Measurements from ENCODE around the gene CD209.

The CD209 gene

GRCh38 chr19:7725791-7726190 lies 21.5 kb downstream of the CD209 start:
- Histone ChIP-seq H3K27ac (no peak overlapping the region), H3K4me3 (ENCODE audit: low read depth, low read length) (no peak overlapping the region), H3K36me3 (ENCODE audit: control insufficient read depth, insufficient read depth, low read length) (no peaks in the 10 kb centered on the region), H2AFZ (no peak overlapping the region), H3K4me2 (ENCODE audit: low read length) (no peak overlapping the region), H3K27me3 (ENCODE audit: control insufficient read depth, insufficient read depth, low read length) (no peaks in the 10 kb centered on the region), H3K9me3 (ENCODE audit: control insufficient read depth, low read length) (no peaks in the 10 kb centered on the region), H3K9ac (no peak overlapping the region), H3K79me2 (no peaks in the 10 kb centered on the region), H3K4me1 (no peaks in the 10 kb centered on the region)
- no peak for TF ChIP-seq CTCF (IDR thresholded peaks at IDR 0.05)

- Histone ChIP-seq H3K4me1 (no peaks in the 10 kb centered on the region), H3K9me3 (ENCODE audit: control insufficient read depth, low read length) (no peaks in the 10 kb centered on the region), H3K4me3 (ENCODE audit: low read depth, low read length) (no peak overlapping the region), H3K27me3 (ENCODE audit: control insufficient read depth, insufficient read depth, low read length) (no peaks in the 10 kb centered on the region), H3K9ac (no peak overlapping the region), H3K36me3 (ENCODE audit: control insufficient read depth, insufficient read depth, low read length) (no peaks in the 10 kb centered on the region), H2AFZ (no peak overlapping the region), H3K27ac (no peak overlapping the region), H3K79me2 (no peaks in the 10 kb centered on the region), H3K4me2 (ENCODE audit: low read length) (no peak overlapping the region)
- TF ChIP-seq CTCF (IDR thresholded peaks at IDR 0.05), result no peak
Measured at GRCh38 chr19:7722231-7722651, 25.1 kb downstream of the CD209 start.

- Histone ChIP-seq H3K4me1 (no peaks in the 10 kb centered on the region), H3K79me2 (no peaks in the 10 kb centered on the region), H3K27ac (no peak overlapping the region), H3K4me2 (ENCODE audit: low read length) (no peak overlapping the region), H3K27me3 (ENCODE audit: control insufficient read depth, insufficient read depth, low read length) (no peaks in the 10 kb centered on the region), H3K9ac (no peak overlapping the region), H3K9me3 (ENCODE audit: control insufficient read depth, low read length) (no peaks in the 10 kb centered on the region), H3K4me3 (ENCODE audit: low read depth, low read length) (no peak overlapping the region), H2AFZ (no peak overlapping the region), H3K36me3 (ENCODE audit: control insufficient read depth, insufficient read depth, low read length) (no peaks in the 10 kb centered on the region)
- TF ChIP-seq CTCF (IDR thresholded peaks at IDR 0.05), result no peak
Measured at GRCh38 chr19:7720351-7720750, 27.0 kb downstream of the CD209 start.

GRCh38 chr19:7718668-7719067 lies 28.7 kb downstream of the CD209 start:
- no peak overlapping the region for H3K27ac ChIP-seq
- H3K9ac ChIP-seq, result no peak overlapping the region
- H2AFZ ChIP-seq, result no peak overlapping the region
- no peaks in the 10 kb centered on the region for H3K79me2 ChIP-seq
- H3K9me3 ChIP-seq (ENCODE audit: control insufficient read depth, low read length), result no peaks in the 10 kb centered on the region
- no peaks in the 10 kb centered on the region for H3K27me3 ChIP-seq (ENCODE audit: control insufficient read depth, insufficient read depth, low read length)
- no peak overlapping the region for H3K4me3 ChIP-seq (ENCODE audit: low read depth, low read length)
- H3K4me2 ChIP-seq (ENCODE audit: low read length), result no peak overlapping the region
- no peaks in the 10 kb centered on the region for H3K36me3 ChIP-seq (ENCODE audit: control insufficient read depth, insufficient read depth, low read length)
- H3K4me1 ChIP-seq, result no peaks in the 10 kb centered on the region
- no peak for TF ChIP-seq CTCF (IDR thresholded peaks at IDR 0.05)

- no peak overlapping the region for H3K4me3 ChIP-seq (ENCODE audit: low read depth, low read length)
- no peaks in the 10 kb centered on the region for H3K27me3 ChIP-seq (ENCODE audit: control insufficient read depth, insufficient read depth, low read length)
- no peak overlapping the region for H3K27ac ChIP-seq
- H3K36me3 ChIP-seq (ENCODE audit: control insufficient read depth, insufficient read depth, low read length), result no peaks in the 10 kb centered on the region
- H3K9me3 ChIP-seq (ENCODE audit: control insufficient read depth, low read length), result no peaks in the 10 kb centered on the region
- no peak overlapping the region for H3K9ac ChIP-seq
- no peaks in the 10 kb centered on the region for H3K79me2 ChIP-seq
- H3K4me2 ChIP-seq (ENCODE audit: low read length), result no peak overlapping the region
- no peak for TF ChIP-seq CTCF (IDR thresholded peaks at IDR 0.05)
- H3K4me1 ChIP-seq, result no peaks in the 10 kb centered on the region
- no peak overlapping the region for H2AFZ ChIP-seq
Measured at GRCh38 chr19:7716762-7717161, 30.6 kb downstream of the CD209 start.
